Measurements from ENCODE around the gene TMTC1.

DNA sequence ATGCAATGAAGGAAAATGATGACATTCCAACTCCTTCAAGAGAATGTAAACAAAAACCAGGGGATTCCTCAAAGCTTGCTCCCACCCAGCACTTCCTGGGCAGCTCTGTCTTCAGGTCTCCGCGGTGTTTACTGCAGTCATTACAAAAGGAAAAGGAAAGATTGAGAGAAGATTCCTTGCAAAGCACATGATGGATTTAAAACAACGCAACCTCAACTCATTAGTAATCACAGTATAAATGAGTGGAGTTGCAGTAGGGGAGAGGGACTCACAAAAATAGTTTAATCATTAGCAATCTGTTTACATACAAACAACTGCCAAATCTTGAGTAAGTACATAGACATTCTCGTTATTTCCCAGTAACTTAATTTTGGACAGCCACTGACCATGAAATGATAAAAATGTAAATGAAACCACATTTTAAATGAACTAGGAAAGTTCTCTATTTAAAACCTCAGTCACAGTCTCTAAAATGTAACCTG is 236.6 kb downstream of the TMTC1 start:
- TF ChIP-seq POLR2A (IDR thresholded peaks at IDR 0.05), result no peak
- TF ChIP-seq, protein P1, sequence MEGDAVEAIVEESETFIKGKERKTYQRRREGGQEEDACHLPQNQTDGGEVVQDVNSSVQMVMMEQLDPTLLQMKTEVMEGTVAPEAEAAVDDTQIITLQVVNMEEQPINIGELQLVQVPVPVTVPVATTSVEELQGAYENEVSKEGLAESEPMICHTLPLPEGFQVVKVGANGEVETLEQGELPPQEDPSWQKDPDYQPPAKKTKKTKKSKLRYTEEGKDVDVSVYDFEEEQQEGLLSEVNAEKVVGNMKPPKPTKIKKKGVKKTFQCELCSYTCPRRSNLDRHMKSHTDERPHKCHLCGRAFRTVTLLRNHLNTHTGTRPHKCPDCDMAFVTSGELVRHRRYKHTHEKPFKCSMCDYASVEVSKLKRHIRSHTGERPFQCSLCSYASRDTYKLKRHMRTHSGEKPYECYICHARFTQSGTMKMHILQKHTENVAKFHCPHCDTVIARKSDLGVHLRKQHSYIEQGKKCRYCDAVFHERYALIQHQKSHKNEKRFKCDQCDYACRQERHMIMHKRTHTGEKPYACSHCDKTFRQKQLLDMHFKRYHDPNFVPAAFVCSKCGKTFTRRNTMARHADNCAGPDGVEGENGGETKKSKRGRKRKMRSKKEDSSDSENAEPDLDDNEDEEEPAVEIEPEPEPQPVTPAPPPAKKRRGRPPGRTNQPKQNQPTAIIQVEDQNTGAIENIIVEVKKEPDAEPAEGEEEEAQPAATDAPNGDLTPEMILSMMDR (IDR thresholded peaks at IDR 0.05), result no peak
